ENCODE measurements around the gene NINJ1. TPM values are rescaled to one million over a fixed set of nuclear protein-coding genes. Genes with fewer than 3 reads are reported as not detected.
A peak's percentile ranks its signal among the peaks of the same experiment; 100 is the strongest.

Gene NINJ1
- total and polyA plus RNA-seq, 2 donors (not counting 3 experiments of a cell fraction or from before 2014, with no cell fraction given), result 31.5 to 57.7 TPM

DNA sequence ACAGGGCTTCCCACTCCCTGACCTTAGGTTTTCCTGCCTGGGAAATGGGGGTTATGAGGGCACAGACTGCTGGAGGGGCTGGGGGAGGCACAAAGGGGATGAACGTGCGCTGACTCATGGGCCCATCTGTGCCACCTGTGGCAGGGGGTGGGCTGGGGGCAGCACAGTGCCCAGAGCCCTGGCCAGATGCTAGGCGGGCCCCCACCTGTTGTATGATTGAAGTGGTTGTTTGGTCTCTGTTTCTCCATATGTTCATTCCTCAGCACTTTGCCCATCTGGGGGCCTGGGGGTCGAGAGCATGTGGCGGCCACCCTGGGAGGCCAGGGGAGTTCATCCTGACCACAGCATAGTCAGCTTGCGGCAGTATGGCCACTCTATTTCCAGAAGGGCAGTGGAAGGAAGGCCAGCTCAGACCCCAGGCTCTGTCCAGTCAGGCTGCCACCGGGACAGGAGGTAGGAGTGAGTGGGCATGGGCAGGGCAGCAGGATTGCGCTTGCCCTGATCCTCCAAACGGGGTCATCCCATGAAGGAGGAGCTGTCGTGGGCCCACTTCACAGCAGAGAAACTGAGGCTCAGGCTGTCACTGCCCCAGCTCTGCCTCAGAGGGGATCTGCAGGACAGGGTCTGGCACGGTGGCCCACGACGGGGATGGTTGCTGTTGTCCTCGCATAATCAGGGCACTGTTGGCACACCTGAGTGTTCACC, 841 bp upstream of the NINJ1 start:
- no peaks in the 10 kb centered on the region for H3K36me3 ChIP-seq (ENCODE audit: control insufficient read depth in 2 of 2, extremely low read depth in 1 of 2, insufficient read depth in 2 of 2, low read length in 2 of 2)
- FAIRE-seq (no peak), DNase-seq (ENCODE audit: low read depth, low spot score) (no peak)
- H2AFZ ChIP-seq (ENCODE audit: low read depth, low read length), result peak overlapping the region; percentile 89
- dilution Hi-C loops (cut with MboI; ENCODE audit: extremely low pct_ligation_motif_present, low sequenced_read_pairs) (no loop called here), intact Hi-C loops (cut with micrococcal nuclease) (no loop called here)
- peak overlapping the region; percentile 92 for H3K9ac ChIP-seq (replicated peaks; ENCODE audit: extremely low read depth, insufficient read depth, low read length)
- no TSS peak for BruUV-seq (replicated peaks)
- ChIA-PET POLR2A (interaction anchor here (1.1 to 1.7 kb wide), 2 partner anchors 15 to 39 kb away, joined by 8 to 11 read pairs; partner anchors contain the start of gene CARD19), CTCF (interaction anchor here (0.6 to 1.8 kb wide), 10 partner anchors 9 to 432 kb away, joined by 3 to 13 read pairs (median 5); no protein-coding TSS in a partner anchor)
- H3K79me2 ChIP-seq (ENCODE audit: control insufficient read depth, insufficient read depth, low read length), result peaks cover 8% of the 10 kb centered on the region
- H4K20me1 ChIP-seq (replicated peaks; ENCODE audit: control insufficient read depth, extremely low read depth, insufficient read depth, low read length), result no peaks in the 10 kb centered on the region
- H3K4me3 ChIP-seq (replicated peaks in 1 of 3; ENCODE audit: insufficient read depth in 1 of 3, low read depth in 1 of 3, low read length in 3 of 3), result peak overlapping the region in 1 of 3 experiments; percentile 37
- peak overlapping the region; percentile 75 for H3K27ac ChIP-seq (ENCODE audit: insufficient read depth, low read depth, low read length)
- H3K4me2 ChIP-seq (ENCODE audit: insufficient read depth, low read length), result peak overlapping the region; percentile 47
- no peak for TF ChIP-seq GATA2 (IDR thresholded peaks at IDR 0.05; ENCODE audit: insufficient read depth, insufficient read length, low read depth, low read length)
- no peak for TF ChIP-seq JUN (IDR thresholded peaks at IDR 0.05; ENCODE audit: borderline replicate concordance, insufficient read depth, insufficient read length, low read depth)
- peak; percentile 32 for TF ChIP-seq FOS (IDR thresholded peaks at IDR 0.05; ENCODE audit: borderline replicate concordance, insufficient read depth, low read length)
- TF ChIP-seq, protein P1, sequence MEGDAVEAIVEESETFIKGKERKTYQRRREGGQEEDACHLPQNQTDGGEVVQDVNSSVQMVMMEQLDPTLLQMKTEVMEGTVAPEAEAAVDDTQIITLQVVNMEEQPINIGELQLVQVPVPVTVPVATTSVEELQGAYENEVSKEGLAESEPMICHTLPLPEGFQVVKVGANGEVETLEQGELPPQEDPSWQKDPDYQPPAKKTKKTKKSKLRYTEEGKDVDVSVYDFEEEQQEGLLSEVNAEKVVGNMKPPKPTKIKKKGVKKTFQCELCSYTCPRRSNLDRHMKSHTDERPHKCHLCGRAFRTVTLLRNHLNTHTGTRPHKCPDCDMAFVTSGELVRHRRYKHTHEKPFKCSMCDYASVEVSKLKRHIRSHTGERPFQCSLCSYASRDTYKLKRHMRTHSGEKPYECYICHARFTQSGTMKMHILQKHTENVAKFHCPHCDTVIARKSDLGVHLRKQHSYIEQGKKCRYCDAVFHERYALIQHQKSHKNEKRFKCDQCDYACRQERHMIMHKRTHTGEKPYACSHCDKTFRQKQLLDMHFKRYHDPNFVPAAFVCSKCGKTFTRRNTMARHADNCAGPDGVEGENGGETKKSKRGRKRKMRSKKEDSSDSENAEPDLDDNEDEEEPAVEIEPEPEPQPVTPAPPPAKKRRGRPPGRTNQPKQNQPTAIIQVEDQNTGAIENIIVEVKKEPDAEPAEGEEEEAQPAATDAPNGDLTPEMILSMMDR (IDR thresholded peaks at IDR 0.05; ENCODE audit: extremely low read depth in 1 of 2, insufficient read depth in 1 of 2, low read depth in 1 of 2, low read length in 2 of 2), result no peak
- TF ChIP-seq POLR2A (IDR thresholded peaks at IDR 0.05; ENCODE audit: low read depth, low read length), result no peak
- H3K9me3 ChIP-seq (replicated peaks; ENCODE audit: control insufficient read depth, insufficient read depth, low read length), result no peaks in the 10 kb centered on the region
- H3K27me3 ChIP-seq (ENCODE audit: control insufficient read depth in 2 of 2, insufficient read depth in 2 of 2, low read length in 2 of 2), result no peaks in the 10 kb centered on the region
- H3K9me1 ChIP-seq (replicated peaks; ENCODE audit: control insufficient read depth, extremely low read depth, insufficient read depth, low read length), result no peaks in the 10 kb centered on the region
- peaks cover 41% of the 10 kb centered on the region for H3K4me1 ChIP-seq (ENCODE audit: control insufficient read depth, extremely low read depth, insufficient read depth, low read length)
